HG02981 (cell line): Measurements from ENCODE around the gene GGACT.

Experiments used
- ATAC-seq: cut with Tn5 transposase; IDR thresholded peaks from one replicate; pipeline ENCODE4 v1.9.1; 2021; ENCODE audit warnings: mild to moderate bottlenecking, moderate library complexity; ENCODE audit not compliant: unreplicated experiment

The GGACT gene

GRCh38 chr13:100483841-100484381, 104.7 kb downstream of the GGACT start:
- ATAC-seq = no peak

- no peak for ATAC-seq
Observed at GRCh38 chr13:100483139-100483538, 105.5 kb downstream of the GGACT start.

- ATAC-seq = no peak
Observed at GRCh38 chr13:100480676-100481075, 107.9 kb downstream of the GGACT start.
